Fibroblast of lung (primary cell): ENCODE data around the gene HHEX. TPM values are rescaled to one million over a fixed set of nuclear protein-coding genes. Genes with fewer than 3 reads are reported as not detected.
A peak's percentile ranks its signal among the peaks of the same experiment; 100 is the strongest.
"Not testable (repeated sequence)": the region's sequence is repeated elsewhere in the genome, so short reads cannot be mapped to it uniquely, and the experiment has no call there.

Experiments
- DNase-seq, 2 donors: peaks; one replicate each; pipeline versions ENCODE4 v3.0.0 to v3.0.0-alpha.2; 2010; ENCODE audit warnings: low read depth in 2 of 2
- H2AFZ ChIP-seq: 2 replicates; pipeline ENCODE4 v1.5.1; 2012; ENCODE audit warnings: low read length, control low read depth, inconsistent platforms
- H3K27ac ChIP-seq: 2 replicates; pipeline ENCODE4 v1.5.1; 2011; ENCODE audit warnings: low read length, control low read depth; ENCODE audit not compliant: insufficient read depth
- H3K27me3 ChIP-seq: 2 replicates; pipeline ENCODE4 v1.5.1; 2011; ENCODE audit warnings: mild to moderate bottlenecking, low read length; ENCODE audit not compliant: control insufficient read depth, insufficient read depth
- H3K36me3 ChIP-seq: 2 replicates; pipeline ENCODE4 v1.5.1; 2011; ENCODE audit warnings: low read length; ENCODE audit not compliant: control insufficient read depth, insufficient read depth
- H3K4me1 ChIP-seq: 2 replicates; pipeline ENCODE4 v1.5.1; 2011; ENCODE audit warnings: low read length; ENCODE audit not compliant: control insufficient read depth, insufficient read depth; ENCODE audit errors: extremely low read depth
- H3K4me2 ChIP-seq: 2 replicates; pipeline ENCODE4 v1.5.1; 2011; ENCODE audit warnings: low read length, control low read depth; ENCODE audit not compliant: insufficient read depth; ENCODE audit errors: extremely low read depth
- H3K4me3 ChIP-seq, 4 experiments: fragments of 200-600 bp in 1 of 4; sonication (generic) in 1 of 4; replicated peaks in 1 of 4; 2 replicates each; pipeline ENCODE4 v1.5.1; 2011 to 2016; ENCODE audit warnings: low read length in 4 of 4, low read depth in 3 of 4, mild to moderate bottlenecking in 3 of 4, control low read depth in 2 of 4, inconsistent platforms in 1 of 4, mixed read lengths in 1 of 4; ENCODE audit not compliant: insufficient read depth in 1 of 4; ENCODE audit errors: control extremely low read depth in 1 of 4
- H3K79me2 ChIP-seq: 2 replicates; pipeline ENCODE4 v1.5.1; 2012; ENCODE audit warnings: mild to moderate bottlenecking, low read length, inconsistent platforms; ENCODE audit not compliant: control insufficient read depth, insufficient read depth
- H3K9ac ChIP-seq: 2 replicates; pipeline ENCODE4 v1.5.1; 2011; ENCODE audit warnings: mild to moderate bottlenecking, low read length, control low read depth; ENCODE audit not compliant: insufficient read depth
- H3K9me3 ChIP-seq: 2 replicates; pipeline ENCODE4 v1.5.1; 2012; ENCODE audit warnings: low read depth, low read length; ENCODE audit not compliant: control insufficient read depth, insufficient read depth
- H4K20me1 ChIP-seq: 2 replicates; pipeline ENCODE4 v1.5.1; 2011; ENCODE audit warnings: low read length; ENCODE audit not compliant: control insufficient read depth, insufficient read depth; ENCODE audit errors: extremely low read depth
- CTCF ChIP-seq, 2 donors: IDR thresholded peaks in 1 of 2; conservative IDR thresholded peaks in 1 of 2; 1 replicate in 1 of 2; 2 replicates in 1 of 2; pipeline ENCODE4 v1.5.1; 2011 to 2012; ENCODE audit warnings: low read length in 2 of 2, control low read depth in 1 of 2, inconsistent platforms in 1 of 2, low read depth in 1 of 2, mild to moderate bottlenecking in 1 of 2
- EZH2 ChIP-seq: IDR thresholded peaks from 2 replicates; pipeline ENCODE4 v1.5.1; 2012; ENCODE audit warnings: low read length, control low read depth, mild to moderate bottlenecking; ENCODE audit errors: missing control alignments
- polyA plus RNA-seq, 2 donors: library from polyadenylated mRNA; depleted of rRNA in 1 of 2; stranded (reverse) in 1 of 2; unstranded in 1 of 2; fragments of >200 nt; gene quantifications; 2 replicates each; pipeline ENCODE4 v1.2.1, GENCODE V29; 2011 to 2012; ENCODE audit warnings: missing spikeins in 1 of 2
- total RNA-seq: library from RNA; depleted of rRNA; stranded (reverse); fragments of >200 nt; gene quantifications from 2 replicates; pipeline ENCODE4 v1.2.1, GENCODE V29; 2014

The HHEX gene
- total and polyA plus RNA-seq, 2 donors (not counting 1 experiment from before 2014, with no cell fraction given) = 2.9 to 3.5 TPM

- Histone ChIP-seq H3K79me2 (no peaks in the 10 kb centered on the region), H3K9ac (no peak overlapping the region), H3K27ac (no peak overlapping the region), H3K4me1 (no peaks in the 10 kb centered on the region), H3K9me3 (no peaks in the 10 kb centered on the region), H3K4me3 (no peak overlapping the region), H3K4me2 (no peak overlapping the region), H2AFZ (no peak overlapping the region), H3K36me3 (peaks cover 2% of the 10 kb centered on the region), H4K20me1 (no peaks in the 10 kb centered on the region), H3K27me3 (no peaks in the 10 kb centered on the region)
- TF ChIP-seq EZH2 (no peak), CTCF (conservative IDR thresholded peaks at IDR 0.05 in 1 of 2, IDR thresholded peaks at IDR 0.05 in 1 of 2; ENCODE audit: low read depth in 1 of 2, low read length in 2 of 2) (no peak)
- DNase-seq = no peak
Observed at GRCh38 chr10:92644921-92645320, 44.8 kb upstream of the HHEX start.

GRCh38 chr10:92650864-92651263 lies 38.9 kb upstream of the HHEX start:
- not testable (repeated sequence) for DNase-seq

GRCh38 chr10:92655426-92655825 lies 34.3 kb upstream of the HHEX start:
- no peaks in the 10 kb centered on the region for H3K9me3 ChIP-seq
- H3K4me3 ChIP-seq = no peak overlapping the region
- H2AFZ ChIP-seq = no peak overlapping the region
- peaks cover 2% of the 10 kb centered on the region for H3K36me3 ChIP-seq
- H3K4me1 ChIP-seq = no peaks in the 10 kb centered on the region
- no peak overlapping the region for H3K9ac ChIP-seq
- H3K79me2 ChIP-seq = no peaks in the 10 kb centered on the region
- H3K27me3 ChIP-seq = no peaks in the 10 kb centered on the region
- peak in 1 of 2 donors; percentile 20 for DNase-seq
- H4K20me1 ChIP-seq = no peaks in the 10 kb centered on the region
- H3K27ac ChIP-seq = no peak overlapping the region
- H3K4me2 ChIP-seq = no peak overlapping the region
- TF ChIP-seq EZH2 (no peak), CTCF (conservative IDR thresholded peaks at IDR 0.05 in 1 of 2, IDR thresholded peaks at IDR 0.05 in 1 of 2; ENCODE audit: low read depth in 1 of 2, low read length in 2 of 2) (no peak)

More at GRCh38 chr10:92650864-92651263, 38.9 kb upstream of the HHEX start:
- H3K9me3 ChIP-seq, H3K4me2 ChIP-seq, H3K4me1 ChIP-seq, H3K27me3 ChIP-seq, H3K9ac ChIP-seq, H3K36me3 ChIP-seq, H4K20me1 ChIP-seq, H3K27ac ChIP-seq, H3K4me3 ChIP-seq, H3K79me2 ChIP-seq, H2AFZ ChIP-seq: not testable (repeated sequence)
